Kidney tubule cell (primary cell): ENCODE measurements around the gene HIRIP3.
"Not testable (repeated sequence)": the region's sequence is repeated elsewhere in the genome, so short reads cannot be mapped to it uniquely, and the experiment has no call there.

Experiments used
- DNase-seq: peaks from one replicate; pipeline ENCODE4 v3.0.0-alpha.2; 2018; ENCODE audit warnings: low spot score

Gene HIRIP3

GRCh38 chr16:29995324-29995910, at the start of gene HIRIP3:
Gene HIRIP3 (minus strand): TSS chr16:29995617. CDS start chr16:29995605, 12 bp downstream.
- peak; percentile 78 for DNase-seq

GRCh38 chr16:30041841-30042240, 46.4 kb upstream of the HIRIP3 start:
- DNase-seq, result no peak

GRCh38 chr16:30040690-30041089, 45.3 kb upstream of the HIRIP3 start:
- not testable (repeated sequence) for DNase-seq

GRCh38 chr16:30040221-30040620, 44.8 kb upstream of the HIRIP3 start:
- DNase-seq, result no peak

GRCh38 chr16:30033270-30033669, 37.9 kb upstream of the HIRIP3 start:
- peak; percentile 46 for DNase-seq

- peak; percentile 66 for DNase-seq
These were observed 36.8 kb upstream of the HIRIP3 start for GRCh38 chr16:30032083-30032819.

- no peak for DNase-seq
These were observed 36.1 kb upstream of the HIRIP3 start for GRCh38 chr16:30031477-30031918.

- no peak for DNase-seq
These were observed 35.5 kb upstream of the HIRIP3 start, which contains the start of gene TLCD3B for GRCh38 chr16:30030841-30031413. Gene TLCD3B (minus strand): TSS chr16:30031271. CDS start chr16:30030527, 744 bp downstream.

GRCh38 chr16:30030011-30030685, 34.7 kb upstream of the HIRIP3 start:
- DNase-seq, result no peak

- no peak for DNase-seq
These were observed 33.1 kb upstream of the HIRIP3 start for GRCh38 chr16:30028438-30029076.

GRCh38 chr16:30027588-30028437, 32.4 kb upstream of the HIRIP3 start:
- DNase-seq, result no peak

- no peak for DNase-seq
These were observed 31.0 kb upstream of the HIRIP3 start for GRCh38 chr16:30026449-30026848.

GRCh38 chr16:30025574-30025973, 30.2 kb upstream of the HIRIP3 start:
- DNase-seq, result no peak

- no peak for DNase-seq
These were observed 29.7 kb upstream of the HIRIP3 start for GRCh38 chr16:30025156-30025555.

- no peak for DNase-seq
These were observed 29.0 kb upstream of the HIRIP3 start for GRCh38 chr16:30024451-30024850.

GRCh38 chr16:30023586-30023985, 28.2 kb upstream of the HIRIP3 start:
- no peak for DNase-seq

- no peak for DNase-seq
These were observed 27.5 kb upstream of the HIRIP3 start, which contains the start of gene C16orf92 for GRCh38 chr16:30022887-30023286. Gene C16orf92 (plus strand): TSS chr16:30023198. CDS start chr16:30023341, 143 bp downstream.

- peak; percentile 51 for DNase-seq
These were observed 23.3 kb upstream of the HIRIP3 start for GRCh38 chr16:30018731-30019158.

- DNase-seq, result not testable (repeated sequence)
These were observed 22.5 kb upstream of the HIRIP3 start for GRCh38 chr16:30017937-30018336.

GRCh38 chr16:30017277-30017656, 21.9 kb upstream of the HIRIP3 start:
- DNase-seq, result no peak
